NCI-H82 treated with DMSO at 0.1 percent for 48 hours (cell line): ENCODE measurements around the gene NHERF1.

Source experiments
- DNase-seq: peaks from one replicate; lab custom pipeline; 2025; ENCODE audit not compliant: unreplicated experiment; lab: John Stamatoyannopoulos, UW

NHERF1 gene

DNA sequence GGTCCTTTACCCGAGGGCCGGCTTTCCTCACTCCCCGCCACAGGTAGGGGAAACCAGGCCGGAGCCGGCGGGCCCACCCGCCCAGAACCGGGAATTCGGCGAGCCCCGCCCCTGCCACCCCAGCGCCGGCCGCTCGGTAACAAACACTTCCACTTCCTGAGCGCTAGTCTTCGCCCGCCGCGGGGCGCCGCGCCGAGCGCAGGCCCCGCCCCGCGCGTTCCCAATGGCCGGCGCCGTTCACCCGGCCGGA lies 224 bp upstream of the NHERF1 start:
- no peak for DNase-seq

DNA sequence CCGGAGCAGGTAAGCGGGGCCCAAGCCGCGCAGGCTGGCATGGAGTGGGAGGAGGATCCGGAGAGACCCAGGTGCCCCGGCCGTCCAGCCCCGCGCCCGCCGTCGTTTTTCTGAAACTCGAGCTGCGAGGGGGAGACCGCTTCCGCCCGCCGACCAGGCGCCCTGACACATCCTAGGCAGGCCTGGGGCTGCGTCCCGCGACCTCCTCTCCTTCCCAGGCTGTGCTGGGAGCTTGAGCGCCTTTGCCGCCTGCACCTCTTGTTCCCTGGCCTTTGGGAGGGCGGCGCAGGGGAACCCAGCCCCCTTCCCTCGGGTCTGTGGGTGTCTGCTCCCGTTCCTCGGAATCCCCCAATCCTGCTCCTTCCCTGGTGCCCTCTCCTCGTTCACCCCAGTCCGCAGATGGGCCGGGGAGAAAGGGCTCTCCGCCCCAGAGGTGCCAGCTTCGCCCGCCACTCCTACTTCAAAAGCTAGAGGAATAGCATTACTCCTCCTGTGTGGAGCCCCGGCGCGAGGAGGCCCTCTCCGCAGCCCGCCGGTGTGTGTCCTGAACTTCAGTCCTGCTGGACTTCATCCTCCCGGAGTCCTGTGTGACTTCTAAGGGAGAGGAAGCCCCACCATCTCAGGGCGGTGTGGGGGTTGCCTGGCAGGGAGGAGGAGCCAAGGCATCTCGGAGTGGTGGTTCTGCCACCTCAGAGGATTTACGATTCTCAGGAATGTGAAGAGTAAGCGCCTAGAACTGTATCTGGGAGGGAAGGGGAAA lies 1.0 kb downstream of the NHERF1 start:
- DNase-seq, result no peak

DNA sequence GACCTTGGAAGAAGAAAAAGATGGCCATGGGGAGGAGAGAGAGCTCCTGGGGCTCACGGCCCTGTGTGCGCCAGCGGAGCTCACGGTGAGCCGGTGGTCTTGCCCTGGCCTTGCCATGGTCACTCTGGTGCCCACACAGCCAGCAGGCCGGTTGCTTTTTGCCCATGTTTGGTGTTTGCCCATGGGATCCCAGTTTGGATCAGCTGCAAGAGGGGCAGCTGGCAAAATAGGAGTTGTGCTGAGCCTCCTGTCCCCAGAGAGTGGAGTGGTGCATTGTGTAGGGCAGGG lies 1.6 kb downstream of the NHERF1 start:
- DNase-seq, result no peak

DNA sequence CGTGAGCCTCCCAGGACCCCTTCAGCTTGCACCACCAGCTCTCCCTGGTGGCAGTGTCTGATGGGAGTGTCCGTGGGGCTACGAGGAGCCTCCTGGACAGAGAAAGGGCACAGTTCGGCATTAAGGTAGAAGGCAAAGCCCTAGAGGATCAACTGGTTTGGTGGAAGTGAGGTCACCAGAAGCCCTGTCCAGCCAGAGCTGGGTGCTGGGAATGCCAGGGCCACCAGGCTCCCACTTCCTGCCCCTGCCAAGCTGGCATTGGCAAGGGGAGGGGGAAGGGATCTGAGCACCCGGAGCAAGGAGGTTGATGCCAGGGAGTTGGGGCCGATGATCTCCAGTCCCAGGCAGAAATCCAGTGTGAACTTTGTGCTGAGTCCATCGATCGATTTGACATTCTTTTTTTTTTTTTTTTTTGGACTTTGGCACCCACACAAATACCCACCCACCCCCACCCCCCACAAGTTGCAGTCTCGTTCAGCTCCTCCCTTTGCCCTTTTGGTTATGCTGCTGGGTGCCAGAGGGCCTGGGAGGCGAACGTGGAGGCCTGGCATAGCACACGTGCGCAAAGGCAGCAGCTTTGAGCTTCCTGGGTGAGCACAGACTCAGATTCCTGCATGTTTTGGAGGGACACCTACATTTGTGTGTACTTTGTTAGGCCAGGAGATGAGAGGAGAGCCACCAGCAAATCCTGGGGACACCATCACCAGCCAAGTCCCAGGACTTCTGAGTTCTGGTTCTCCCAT lies 2.1 kb downstream of the NHERF1 start:
- no peak for DNase-seq

DNA sequence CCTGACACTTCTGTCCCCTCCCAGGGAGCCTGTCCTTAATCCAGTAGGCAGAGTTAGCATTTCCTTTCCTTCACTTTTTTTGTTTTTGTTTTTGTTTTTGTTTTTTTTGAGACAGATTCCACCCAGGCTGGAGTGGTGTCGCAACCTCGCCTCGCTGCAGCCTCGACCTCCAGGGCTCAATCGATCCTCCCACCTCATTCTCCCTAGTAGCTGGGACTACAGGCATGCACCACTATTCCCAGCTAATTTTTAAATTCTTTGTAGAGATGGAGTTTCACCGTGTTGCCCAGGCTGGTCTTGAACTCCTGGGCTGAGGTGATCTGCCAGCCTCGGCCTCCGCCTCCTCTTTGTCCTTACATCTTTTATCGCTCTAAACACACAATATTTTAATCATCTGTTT lies 4.0 kb downstream of the NHERF1 start:
- no peak for DNase-seq

DNA sequence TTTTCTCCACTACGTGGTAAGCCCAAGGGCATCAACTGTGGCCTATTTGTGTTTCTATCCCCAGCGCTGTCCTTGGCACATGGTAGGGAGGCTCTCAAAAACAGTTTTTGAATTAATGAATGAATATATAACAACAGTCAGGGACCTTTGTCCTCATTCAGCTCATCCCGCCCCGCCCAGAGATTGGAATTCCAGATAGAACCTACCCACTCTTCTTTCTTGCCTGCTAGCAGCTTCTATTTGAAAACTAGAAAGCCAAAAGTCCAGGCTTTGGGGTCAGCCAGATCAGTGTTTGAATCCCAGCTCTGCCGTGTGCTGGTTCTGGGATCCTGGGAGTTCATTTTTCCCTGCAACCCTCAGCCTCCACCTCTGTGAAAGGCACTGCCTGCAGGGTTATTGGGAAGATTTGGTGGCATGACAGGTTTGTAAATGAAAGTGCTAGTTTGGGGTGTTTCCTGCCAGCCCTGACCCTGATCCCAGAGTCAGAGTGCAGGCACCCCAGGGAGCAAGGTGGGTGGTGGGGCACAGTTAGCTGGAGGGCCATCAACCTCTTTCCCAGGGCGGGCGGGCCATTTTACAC lies 4.5 kb downstream of the NHERF1 start:
- no peak for DNase-seq

DNA sequence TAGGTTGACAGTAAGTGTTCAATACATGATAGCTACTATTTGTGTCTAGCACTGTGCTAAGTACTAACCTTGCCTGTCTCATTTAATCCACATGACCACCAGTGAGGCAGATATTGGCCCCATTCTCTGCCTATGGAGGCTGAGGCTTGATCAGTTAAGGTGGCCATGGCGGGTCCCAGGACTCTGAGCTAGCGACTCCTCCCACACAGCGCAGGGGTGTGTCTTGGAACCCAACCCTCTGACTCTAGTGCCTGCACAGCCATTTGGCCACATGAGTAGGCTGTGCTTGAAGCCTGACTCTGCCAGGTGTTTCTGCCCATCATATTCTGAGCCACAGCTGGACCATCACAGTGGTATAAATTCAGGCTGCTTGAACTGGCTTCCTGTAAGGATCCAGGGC lies 6.4 kb downstream of the NHERF1 start:
- no peak for DNase-seq

DNA sequence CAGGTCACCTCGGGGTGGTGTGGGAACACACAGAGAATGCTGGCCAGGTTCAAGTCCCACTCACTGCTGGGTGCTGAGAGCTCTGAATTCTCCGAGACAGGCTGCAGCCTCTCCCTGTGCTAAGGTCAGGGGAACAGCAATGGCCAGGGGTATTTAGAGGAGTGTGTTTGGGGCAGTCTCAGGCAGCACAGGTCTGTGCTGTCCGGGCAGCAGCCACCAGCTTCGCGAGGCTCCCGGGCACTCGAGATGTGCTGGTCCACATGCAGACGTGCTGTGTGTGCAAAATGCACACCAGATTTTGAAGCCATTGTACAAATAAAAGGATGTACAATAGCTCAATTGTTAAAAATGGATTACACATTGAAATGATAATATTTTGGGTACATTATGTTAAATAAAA lies 7.1 kb downstream of the NHERF1 start:
- no peak for DNase-seq

DNA sequence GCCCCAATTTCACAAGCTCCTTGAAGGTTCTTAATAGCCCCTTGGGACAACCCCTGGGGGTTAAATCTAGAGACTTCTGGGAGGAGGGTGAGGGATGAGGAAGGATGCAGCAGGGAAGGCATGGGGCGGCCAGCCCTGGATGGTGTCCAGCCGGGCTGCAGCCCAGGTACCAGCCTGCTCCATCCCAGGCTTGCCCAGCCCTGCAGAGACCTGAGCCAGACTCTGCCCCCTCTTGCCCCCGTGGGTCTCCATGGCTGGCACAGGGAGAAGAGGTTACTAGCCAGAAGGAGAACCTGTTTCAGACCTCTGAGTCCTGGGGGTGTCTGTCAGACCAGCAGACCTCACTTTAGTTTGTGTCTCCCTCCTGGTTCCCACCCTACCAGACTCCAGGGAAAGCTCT lies 8.5 kb downstream of the NHERF1 start:
- no peak for DNase-seq

DNA sequence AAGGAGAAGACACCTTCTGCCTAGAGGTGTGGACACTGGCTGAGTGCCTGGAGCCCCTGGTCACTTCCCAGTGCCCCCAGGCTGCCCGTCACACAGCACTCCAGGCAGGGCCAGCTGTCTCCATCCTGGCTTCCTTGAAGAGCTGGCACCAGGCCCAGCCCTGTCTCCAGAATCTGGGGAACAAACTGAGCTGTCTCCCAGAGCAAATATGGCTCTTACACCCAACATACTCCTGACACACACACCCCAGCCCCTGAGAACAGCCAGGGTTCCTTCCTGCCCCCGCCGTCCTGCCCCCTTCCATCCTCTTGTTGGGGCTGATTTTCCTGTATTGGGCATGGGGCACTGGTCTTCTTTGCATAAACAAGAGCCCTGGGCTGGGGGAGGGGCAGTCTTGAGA lies 9.1 kb downstream of the NHERF1 start:
- DNase-seq, result no peak

DNA sequence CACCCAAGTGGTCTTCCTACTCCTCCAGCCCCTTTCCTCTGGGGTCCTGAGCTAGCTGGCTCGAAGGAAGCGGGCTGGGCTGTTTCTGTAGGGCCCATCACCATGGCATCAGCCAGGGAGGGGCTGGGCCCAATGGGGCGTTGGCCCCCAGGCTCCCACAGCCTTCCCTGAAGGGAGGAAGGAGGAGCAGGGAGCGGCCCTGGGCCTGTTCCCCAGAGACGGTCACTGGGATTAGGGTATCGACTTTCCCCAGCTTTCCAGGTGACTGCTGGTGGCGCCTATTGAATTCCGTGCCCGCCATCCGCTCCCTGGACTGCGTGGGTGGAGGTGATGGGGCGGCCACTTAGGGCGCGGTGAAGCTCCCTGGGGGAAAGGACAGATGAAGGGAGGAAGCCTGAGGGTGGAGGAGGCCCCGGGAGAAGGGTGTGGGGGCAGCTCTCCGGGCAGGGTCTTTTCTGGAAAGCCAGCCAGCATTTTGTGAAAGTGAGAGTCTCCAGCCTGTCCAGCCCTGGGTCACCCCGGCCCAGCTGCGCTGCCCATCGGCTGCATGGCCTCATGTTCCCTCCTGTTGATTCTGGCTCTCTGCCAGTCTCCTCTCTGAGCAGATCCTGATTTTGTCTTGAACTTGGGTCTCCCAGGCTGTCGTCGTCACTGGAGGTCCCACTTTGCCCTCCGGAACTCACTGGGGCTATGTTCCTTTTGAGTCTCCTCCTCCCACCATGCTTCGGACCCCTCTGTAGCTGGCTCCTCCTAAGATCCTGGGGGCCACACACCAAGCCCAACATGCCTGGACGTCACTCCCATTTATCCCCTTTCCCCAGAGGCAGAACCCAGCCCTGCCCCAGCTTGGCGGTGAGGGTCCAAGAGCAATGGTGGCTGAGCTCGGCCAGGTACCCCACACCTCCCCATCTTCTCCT lies 9.8 kb downstream of the NHERF1 start:
- DNase-seq, result no peak

DNA sequence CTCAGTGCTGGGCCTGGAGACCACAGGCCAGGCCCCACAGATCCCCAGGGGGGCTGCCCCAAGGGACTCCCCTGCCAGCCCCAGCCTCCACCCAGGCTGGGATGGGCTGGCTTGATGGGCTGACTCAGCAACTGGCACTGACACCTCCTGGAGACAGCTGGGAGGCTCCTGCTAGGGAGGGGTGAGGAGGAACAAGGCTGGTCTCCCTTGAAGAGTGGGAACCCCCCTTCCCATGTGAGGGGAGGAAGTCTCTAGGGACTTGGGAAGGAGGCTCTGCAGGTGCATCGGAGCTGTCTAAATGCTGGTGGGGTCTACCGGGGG lies 10.4 kb downstream of the NHERF1 start:
- DNase-seq, result no peak

DNA sequence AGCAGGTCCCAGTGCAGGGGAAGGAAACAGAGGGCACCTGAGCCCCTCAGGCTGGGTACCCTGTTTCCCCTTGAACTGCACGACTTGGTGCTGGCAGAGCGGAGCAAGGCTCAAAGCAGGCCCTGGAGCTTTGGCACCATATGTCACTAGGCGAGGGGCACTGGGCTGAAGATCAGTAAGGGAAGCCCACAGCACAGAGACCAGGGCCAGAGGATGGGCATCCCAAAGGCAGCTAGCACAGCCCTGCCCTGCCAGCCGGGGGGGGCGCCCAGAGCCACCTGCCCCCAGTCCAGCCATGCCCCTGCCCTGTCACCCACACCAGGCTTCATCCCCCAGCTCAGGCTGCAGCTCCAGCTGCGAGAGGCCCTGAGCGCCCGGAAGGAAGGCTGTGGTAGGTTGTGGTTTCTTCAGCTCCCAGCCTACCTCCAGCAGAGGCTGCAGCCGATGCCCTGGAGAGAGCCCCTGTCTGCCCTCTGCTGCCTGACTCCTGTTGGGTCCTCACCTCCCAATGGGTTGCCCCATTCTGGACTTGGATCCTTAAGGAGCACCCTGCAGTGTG lies 10.9 kb downstream of the NHERF1 start:
- DNase-seq, result no peak

DNA sequence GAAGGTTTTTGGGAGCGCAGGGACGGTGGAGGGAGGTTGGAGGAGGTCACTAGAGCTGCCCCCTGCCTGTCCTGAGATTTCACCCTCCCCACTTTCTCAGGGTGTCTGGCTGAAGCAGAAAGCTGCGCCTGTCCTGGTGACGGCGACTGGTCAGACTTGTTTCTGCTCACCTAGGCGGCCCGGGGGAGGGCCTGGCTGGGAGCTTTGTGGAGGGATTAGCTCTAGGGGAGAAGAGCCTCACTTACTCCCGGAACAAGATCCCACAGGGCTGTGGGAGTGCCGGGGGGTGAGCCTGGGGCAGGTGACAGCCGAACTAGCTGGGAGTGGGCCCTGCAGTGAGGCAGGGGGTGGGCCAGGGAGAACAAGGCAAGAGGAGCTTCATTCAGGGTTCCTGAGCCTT lies 11.5 kb downstream of the NHERF1 start:
- peak; percentile 37 for DNase-seq

DNA sequence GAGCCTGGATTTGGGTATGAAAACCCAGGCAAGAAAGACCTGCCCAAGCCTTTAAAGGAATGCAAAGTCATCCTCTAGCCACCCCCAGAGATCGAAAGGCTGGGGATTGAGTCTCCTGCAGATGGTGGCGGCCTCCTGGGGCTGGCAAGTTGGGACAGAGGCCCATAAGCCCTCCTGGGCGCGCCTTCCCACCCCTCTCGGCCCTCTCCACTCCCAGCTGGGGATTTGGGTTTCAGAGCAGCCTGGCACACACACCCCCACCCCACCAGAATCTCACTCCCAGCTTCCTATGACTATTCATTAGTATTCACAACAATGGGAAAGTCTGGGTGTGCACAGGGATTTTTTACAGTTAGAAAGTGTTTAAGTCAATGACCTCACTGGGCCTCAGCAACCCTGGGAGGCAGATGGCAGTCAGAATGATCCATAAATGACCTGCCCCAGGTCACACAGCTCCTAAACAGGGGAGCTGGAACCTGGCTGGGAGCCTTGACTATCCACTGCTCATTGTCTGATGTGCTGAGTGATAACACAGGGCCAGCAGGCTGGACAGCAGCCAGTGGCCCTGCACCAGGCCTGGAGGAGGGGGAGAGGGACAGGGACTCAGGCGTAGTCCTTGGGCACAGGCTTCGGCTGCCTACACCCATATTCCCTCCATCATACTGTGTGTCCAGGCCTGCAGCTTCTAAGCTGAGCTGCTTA lies 12.1 kb downstream of the NHERF1 start:
- no peak for DNase-seq

DNA sequence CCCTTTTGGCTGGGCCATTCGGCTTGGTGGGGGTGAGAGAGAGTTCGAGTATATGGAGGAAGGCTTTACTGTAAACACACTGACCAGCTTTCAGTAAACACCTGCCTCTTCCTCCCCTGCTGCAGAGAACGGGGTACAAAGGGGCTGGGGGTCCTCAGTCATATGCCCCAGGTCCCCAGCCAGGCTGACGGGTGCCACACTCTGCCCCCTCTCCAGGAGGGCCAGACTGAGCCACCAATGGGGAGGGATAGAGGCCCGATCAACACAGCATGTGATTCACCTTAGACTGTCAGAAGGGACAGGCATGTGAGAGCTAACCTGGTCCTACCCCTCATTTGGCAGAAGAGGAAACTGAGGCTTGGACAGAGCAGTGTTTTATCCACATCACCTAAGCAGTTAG lies 13.0 kb downstream of the NHERF1 start:
- DNase-seq, result no peak

DNA sequence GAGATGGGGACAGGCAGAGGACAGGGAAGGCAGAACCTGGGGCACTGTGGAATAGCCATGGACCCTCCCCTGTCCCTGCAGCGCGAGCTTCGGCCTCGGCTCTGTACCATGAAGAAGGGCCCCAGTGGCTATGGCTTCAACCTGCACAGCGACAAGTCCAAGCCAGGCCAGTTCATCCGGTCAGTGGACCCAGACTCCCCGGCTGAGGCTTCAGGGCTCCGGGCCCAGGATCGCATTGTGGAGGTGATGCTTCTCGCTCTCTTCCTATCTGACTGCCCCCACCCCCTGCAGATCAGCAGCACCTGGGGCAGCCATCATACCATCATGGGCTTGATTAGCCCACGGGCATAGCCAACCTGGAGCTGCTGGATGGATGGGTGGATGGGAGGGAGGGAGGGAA lies 13.5 kb downstream of the NHERF1 start:
- no peak for DNase-seq

DNA sequence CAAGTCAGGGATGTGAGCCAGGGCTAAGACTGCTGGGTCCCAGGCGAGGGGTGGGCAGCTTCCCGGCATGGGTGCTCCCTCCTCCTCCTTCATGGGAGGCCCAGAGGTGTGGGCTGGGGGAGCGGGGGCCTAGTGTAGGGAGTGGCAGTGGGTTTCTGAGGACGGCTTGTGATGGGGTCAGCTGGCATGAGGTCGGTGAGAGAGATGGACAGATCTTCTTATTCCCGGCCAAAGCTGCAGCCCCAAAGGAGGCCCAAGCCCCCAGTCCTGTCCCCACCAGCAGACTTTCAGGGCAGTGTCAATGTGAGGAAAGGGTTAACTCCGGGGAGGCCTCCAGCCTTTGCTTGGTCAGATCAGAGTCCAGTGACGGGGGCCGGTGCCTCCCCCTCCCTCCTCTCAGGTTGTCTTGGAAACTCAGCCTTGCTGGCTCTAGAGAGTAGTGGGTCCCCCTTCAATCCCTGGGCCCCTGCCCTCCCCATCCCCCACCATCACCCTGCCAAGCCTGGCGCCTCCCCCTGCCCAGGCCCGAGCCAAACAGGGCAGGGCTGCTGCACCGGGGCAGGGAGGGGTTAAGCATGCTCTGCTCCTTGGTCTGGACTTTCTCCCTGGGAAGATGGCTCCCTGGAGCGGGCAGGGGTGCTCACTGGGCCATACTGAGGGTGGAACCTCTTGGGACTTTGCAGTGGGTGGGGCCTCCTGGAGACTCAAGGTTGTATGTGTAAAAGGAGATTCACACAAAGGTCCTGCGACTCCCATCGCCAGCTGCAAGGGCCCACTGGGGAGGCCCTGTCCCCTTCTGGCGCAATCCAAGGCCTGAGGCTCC lies 15.3 kb downstream of the NHERF1 start:
- DNase-seq, result no peak

DNA sequence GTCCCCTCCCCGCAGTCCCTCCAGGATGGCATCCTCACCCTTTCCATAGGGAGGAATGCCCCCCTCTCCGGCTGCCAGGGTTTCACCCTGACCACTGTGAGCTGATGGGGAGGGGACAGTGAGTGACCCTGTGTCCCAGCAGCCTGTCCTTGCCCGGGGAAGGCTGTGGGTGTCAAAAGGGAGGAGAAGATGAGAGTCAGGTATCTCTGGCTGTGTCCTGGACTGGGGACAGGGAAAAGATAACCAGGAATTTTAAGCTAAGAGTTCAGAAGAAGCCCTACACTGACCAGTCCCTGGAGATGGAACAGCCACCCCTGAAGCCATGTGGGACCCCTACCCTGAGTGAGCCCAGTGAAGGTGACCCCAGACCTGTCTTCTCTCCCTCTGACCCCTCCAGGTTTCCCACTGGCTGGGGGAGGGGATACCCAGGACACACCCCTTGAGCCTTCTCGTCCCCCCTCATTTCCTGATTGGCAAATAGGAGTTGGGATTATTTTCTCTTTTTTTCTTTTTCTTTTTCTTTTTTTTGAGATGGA lies 16.4 kb downstream of the NHERF1 start:
- no peak for DNase-seq

DNA sequence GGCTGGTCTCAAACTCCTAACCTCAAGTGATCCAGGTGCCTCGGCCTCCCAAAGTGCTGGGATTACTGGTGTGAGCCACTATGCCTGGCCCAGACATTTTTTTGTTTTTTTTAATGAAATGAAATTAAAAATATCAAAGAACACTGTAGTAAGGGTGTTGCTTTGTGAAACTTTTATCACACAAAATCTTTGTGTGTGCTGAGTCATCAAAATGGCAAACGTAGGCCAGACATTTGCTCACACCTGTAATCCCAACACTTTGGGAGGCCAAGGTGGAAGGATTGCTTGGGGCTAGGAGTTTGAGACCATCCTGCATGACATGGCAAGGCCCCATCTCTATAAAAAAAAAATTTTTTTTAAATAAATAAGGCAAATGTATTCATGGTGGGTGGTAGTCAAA lies 18.0 kb downstream of the NHERF1 start:
- DNase-seq, result no peak
